H1 (cell line): ENCODE measurements around the gene SLC13A1. TPM values are rescaled to one million over a fixed set of nuclear protein-coding genes. Genes with fewer than 3 reads are reported as not detected.

Experiments
- CTCF ChIA-PET: fragments of 300-600 bp; sonication (Branson Sonifier 250); formaldehyde crosslinking; loops from one replicate; lab custom pipeline; 2021; ENCODE audit not compliant: partially characterized antibody; lab: Charles Lee
- POLR2A ChIA-PET: fragments of 300-600 bp; sonication (Branson Sonifier 250); formaldehyde crosslinking; loops from one replicate; lab custom pipeline; 2021; ENCODE audit warnings: inconsistent platforms; ENCODE audit not compliant: partially characterized antibody; lab: Charles Lee
- DNase-seq, 2 experiments: peaks; one replicate each; pipeline versions ENCODE4 v3.0.0 to v3.0.0-alpha.2; 2010 to 2022; ENCODE audit warnings: low spot score in 2 of 2, low read depth in 1 of 2, mixed read lengths in 1 of 2
- FAIRE-seq: peaks from 2 replicates; lab custom pipeline; 2011; peaks lifted over from hg19 to GRCh38; lab: Jason Lieb, UNC
- H2AFZ ChIP-seq: 2 replicates; pipeline ENCODE4 v1.8.1; 2012; ENCODE audit warnings: low read length, inconsistent platforms
- H2AK5ac ChIP-seq: 2 replicates; pipeline ENCODE4 v1.6.1; 2013; ENCODE audit warnings: low read depth, low read length
- H2BK120ac ChIP-seq: replicated peaks from 2 replicates; pipeline ENCODE3; 2013; ENCODE audit warnings: low read depth, low read length, inconsistent platforms
- H2BK12ac ChIP-seq: 2 replicates; pipeline ENCODE4 v1.6.1; 2013; ENCODE audit warnings: low read depth, low read length
- H2BK15ac ChIP-seq: 2 replicates; pipeline ENCODE4 v1.6.1; 2013; ENCODE audit warnings: low read length
- H2BK20ac ChIP-seq: 2 replicates; pipeline ENCODE4 v1.6.1; 2013; ENCODE audit warnings: low read length
- H2BK5ac ChIP-seq: 2 replicates; pipeline ENCODE4 v1.6.1; 2013; ENCODE audit warnings: low read depth, low read length
- H3K14ac ChIP-seq: 2 replicates; pipeline ENCODE4 v1.6.1; 2013; ENCODE audit warnings: inconsistent platforms; ENCODE audit not compliant: insufficient read length
- H3K18ac ChIP-seq: 2 replicates; pipeline ENCODE4 v1.6.1; 2013; ENCODE audit warnings: low read length; ENCODE audit errors: extremely low read depth
- H3K23ac ChIP-seq: 2 replicates; pipeline ENCODE4 v1.6.1; 2013; ENCODE audit warnings: inconsistent platforms; ENCODE audit not compliant: insufficient read length
- H3K23me2 ChIP-seq: 2 replicates; pipeline ENCODE4 v1.6.1; 2013; ENCODE audit warnings: low read depth, low read length
- H3K27ac ChIP-seq: 2 replicates; pipeline ENCODE4 v1.6.1; 2011; ENCODE audit warnings: low read depth, low read length, inconsistent platforms
- H3K27me3 ChIP-seq, 4 experiments: replicated peaks in 1 of 4; 1 replicate in 1 of 4; 2 replicates in 3 of 4; pipeline versions ENCODE4 v1.6.1 to v1.8.1; 2011 to 2013; ENCODE audit warnings: low read length in 3 of 4, mild to moderate bottlenecking in 3 of 4, inconsistent platforms in 2 of 4, mixed read lengths in 2 of 4, moderate library complexity in 1 of 4; ENCODE audit not compliant: control insufficient read depth in 3 of 4, insufficient read depth in 3 of 4; ENCODE audit errors: extremely low read depth in 1 of 4
- H3K36me3 ChIP-seq, 4 experiments: 2 replicates each; pipeline versions ENCODE4 v1.6.1 to v1.8.1; 2011 to 2013; ENCODE audit warnings: mild to moderate bottlenecking in 4 of 4, low read length in 3 of 4, moderate library complexity in 2 of 4, control low read depth in 1 of 4, inconsistent platforms in 1 of 4; ENCODE audit not compliant: insufficient read depth in 4 of 4, control insufficient read depth in 2 of 4
- H3K4ac ChIP-seq: replicated peaks from 2 replicates; pipeline ENCODE3; 2013; ENCODE audit warnings: low read length, low read depth, mixed read lengths, inconsistent platforms; ENCODE audit not compliant: insufficient read length
- H3K4me1 ChIP-seq, 4 experiments: replicated peaks in 1 of 4; 1 replicate in 1 of 4; 2 replicates in 3 of 4; pipeline versions ENCODE4 v1.6.1 to v1.8.1; 2011 to 2013; ENCODE audit warnings: low read length in 3 of 4, inconsistent platforms in 2 of 4, mixed read lengths in 1 of 4; ENCODE audit not compliant: insufficient read depth in 4 of 4, control insufficient read depth in 3 of 4
- H3K4me2 ChIP-seq, 2 experiments: 2 replicates each; pipeline versions ENCODE4 v1.6.1 to v1.8.1; 2011 to 2013; ENCODE audit warnings: low read depth in 2 of 2, low read length in 2 of 2, control low read depth in 1 of 2, inconsistent platforms in 1 of 2, mild to moderate bottlenecking in 1 of 2; ENCODE audit not compliant: insufficient read depth in 1 of 2
- H3K4me3 ChIP-seq, 4 experiments: fragments of 200-600, 300-600 bp in 1 of 4; sonication (generic), shearing (Covaris generic), sonication (Bioruptor Twin) in 1 of 4; 2 replicates each; pipeline versions ENCODE4 v1.5.1 to v1.8.1; 2011 to 2016; ENCODE audit warnings: low read length in 4 of 4, low read depth in 3 of 4, control low read depth in 2 of 4, inconsistent platforms in 2 of 4, mild to moderate bottlenecking in 2 of 4, mixed read lengths in 1 of 4, moderate library complexity in 1 of 4; ENCODE audit not compliant: insufficient read depth in 2 of 4; ENCODE audit errors: extremely low read depth in 1 of 4
- H3K56ac ChIP-seq: replicated peaks from 2 replicates; pipeline ENCODE3; 2013; ENCODE audit warnings: low read depth, mild to moderate bottlenecking, mixed read lengths, low read length, inconsistent platforms; ENCODE audit not compliant: insufficient read length
- H3K79me1 ChIP-seq: 2 replicates; pipeline ENCODE4 v1.6.1; 2013; ENCODE audit warnings: low read depth, low read length, control low read depth
- H3K79me2 ChIP-seq, 2 experiments: 2 replicates each; pipeline versions ENCODE4 v1.6.1 to v1.8.1; 2012 to 2013; ENCODE audit warnings: low read length in 2 of 2, mild to moderate bottlenecking in 2 of 2, inconsistent platforms in 1 of 2; ENCODE audit not compliant: insufficient read depth in 2 of 2, control insufficient read depth in 1 of 2
- H3K9ac ChIP-seq, 4 experiments: replicated peaks in 1 of 4; 1 replicate in 1 of 4; 2 replicates in 3 of 4; pipeline versions ENCODE4 v1.6.1 to v1.8.1; 2011 to 2013; ENCODE audit warnings: low read depth in 3 of 4, low read length in 3 of 4, control low read depth in 2 of 4, mild to moderate bottlenecking in 2 of 4, moderate library complexity in 2 of 4, inconsistent platforms in 1 of 4; ENCODE audit errors: extremely low read depth in 1 of 4
- H3K9me3 ChIP-seq, 2 experiments: 2 replicates each; pipeline versions ENCODE4 v1.6.1 to v1.8.1; 2012 to 2013; ENCODE audit warnings: mild to moderate bottlenecking in 2 of 2, moderate library complexity in 2 of 2, control low read depth in 1 of 2, inconsistent platforms in 1 of 2, low read depth in 1 of 2, low read length in 1 of 2, mixed read lengths in 1 of 2; ENCODE audit not compliant: insufficient read depth in 2 of 2
- H4K20me1 ChIP-seq, 2 experiments: replicated peaks in 1 of 2; 2 replicates each; pipeline versions ENCODE3 to v1.8.1; 2011 to 2013; ENCODE audit warnings: inconsistent platforms in 2 of 2, low read length in 2 of 2, mild to moderate bottlenecking in 1 of 2; ENCODE audit not compliant: insufficient read depth in 2 of 2, control insufficient read depth in 1 of 2
- H4K5ac ChIP-seq: 2 replicates; pipeline ENCODE4 v1.6.1; 2013; ENCODE audit warnings: low read length, low read depth, mixed read lengths, inconsistent platforms; ENCODE audit not compliant: insufficient read length
- H4K8ac ChIP-seq: 2 replicates; pipeline ENCODE4 v1.8.0; 2013; ENCODE audit warnings: mild to moderate bottlenecking, moderate library complexity, low read length, inconsistent platforms; ENCODE audit not compliant: insufficient read depth; ENCODE audit errors: extremely low read depth
- H4K91ac ChIP-seq: replicated peaks from 2 replicates; pipeline ENCODE3; 2013; ENCODE audit warnings: low read length, mixed read lengths, inconsistent platforms; ENCODE audit not compliant: insufficient read length
- CBX5 ChIP-seq: fragments of 300-800, 300-1000 bp; sonication (generic); IDR thresholded peaks from 2 replicates; pipeline ENCODE4 v1.7.1; 2016; ENCODE audit warnings: antibody characterized with exemption, low read length, low read depth
- CBX8 ChIP-seq: fragments of 300-800, 300-1000 bp; sonication (generic); IDR thresholded peaks from 2 replicates; pipeline ENCODE4 v1.7.1; 2016; ENCODE audit warnings: low read depth, low read length, borderline replicate concordance
- CHD2 ChIP-seq: IDR thresholded peaks from 2 replicates; pipeline ENCODE4 v1.6.1; 2012; ENCODE audit warnings: low read length, improper control_type of control experiment
- E2F6 ChIP-seq: IDR thresholded peaks from 2 replicates; pipeline ENCODE4 v1.6.1; 2012; ENCODE audit warnings: inconsistent platforms
- EZH2 ChIP-seq: fragments of 200-600 bp; sonication (generic); IDR thresholded peaks from 2 replicates; pipeline ENCODE4 v1.7.1; 2012; ENCODE audit warnings: low read depth, mild to moderate bottlenecking, moderate library complexity, low read length, inconsistent platforms; ENCODE audit not compliant: severe bottlenecking
- HDAC6 ChIP-seq: IDR thresholded peaks from one replicate; pipeline ENCODE4 v1.7.1; 2012; ENCODE audit warnings: low read depth, mild to moderate bottlenecking, inconsistent platforms, low read length, moderate library complexity
- JUND ChIP-seq: IDR thresholded peaks from 2 replicates; pipeline ENCODE4 v1.6.1; 2011; ENCODE audit warnings: mild to moderate bottlenecking, improper control_type of control experiment, low read length
- KDM5A ChIP-seq: fragments of 200-600 bp; IDR thresholded peaks from 2 replicates; pipeline ENCODE4 v1.7.1; 2012; ENCODE audit warnings: mild to moderate bottlenecking, low read length, inconsistent platforms, mixed read lengths
- POLR2A ChIP-seq, 2 experiments: IDR thresholded peaks; 1 replicate in 1 of 2; 2 replicates in 1 of 2; pipeline ENCODE4 v1.6.1; 2011; ENCODE audit warnings: low read depth in 2 of 2, low read length in 2 of 2, mild to moderate bottlenecking in 2 of 2; ENCODE audit errors: control extremely low read depth in 1 of 2
- RXRA ChIP-seq: IDR thresholded peaks from 2 replicates; pipeline ENCODE4 v1.6.1; 2011; ENCODE audit warnings: low read depth, mild to moderate bottlenecking, low read length, moderate library complexity; ENCODE audit not compliant: insufficient read depth
- SIRT6 ChIP-seq: IDR thresholded peaks from one replicate; pipeline ENCODE4 v1.7.1; 2012; ENCODE audit warnings: low read length, inconsistent platforms
- TAF7 ChIP-seq: optimal IDR thresholded peaks from 2 replicates; pipeline ENCODE3; 2011; ENCODE audit warnings: low read depth, mild to moderate bottlenecking, inconsistent platforms, low read length, moderate library complexity, borderline replicate concordance
- WGBS, 2 experiments: shearing (Covaris generic) in 1 of 2; methylation state at CpG; one replicate each; pipeline versions ENCODE4 v1.1.6 to v1.1.7; 2013 to 2015; ENCODE audit warnings: low lambda C conversion rate in 2 of 2, mixed read lengths in 2 of 2, inconsistent platforms in 1 of 2, low coverage in 1 of 2, missing lambda C conversion rate in 1 of 2; ENCODE audit not compliant: insufficient replicate concordance in 2 of 2, insufficient coverage in 1 of 2, insufficient read length in 1 of 2; ENCODE audit errors: extremely low coverage in 1 of 2, missing lambda C conversion rate in 1 of 2; 5-methylcytosine and 5-hydroxymethylcytosine counted together
- polyA plus RNA-seq, 7 experiments: library from polyadenylated mRNA; depleted of rRNA in 3 of 7; stranded (reverse) in 5 of 7; unstranded in 2 of 7; fragments of >200 nt in 5 of 7; fragments of 200-250 nt in 2 of 7; gene quantifications; 1 replicate in 5 of 7; 2 replicates in 1 of 7; 4 replicates in 1 of 7; pipeline versions ENCODE4 v1.2.1 to v1.2.3, GENCODE V29; 2011 to 2013; ENCODE audit warnings: missing spikeins in 2 of 7, mixed read lengths in 2 of 7
- total RNA-seq: library from RNA; stranded (reverse); fragmentation: NEBNext Ultra II Directional; extraction: Animal tissue kit (Norgen Biotek cat#: 25700); gene quantifications from 2 replicates; pipeline ENCODE4 v1.2.1, GENCODE V29; 2021

Gene SLC13A1
- total and polyA plus RNA-seq, 2 of the 8 experiments (the other 6 are each of a cell fraction or from before 2014, with no cell fraction given), result not detected

GRCh38 chr7:123230603-123231002 is 30.8 kb upstream of the SLC13A1 start:
- Histone ChIP-seq H3K36me3 (no peaks in the 10 kb centered on the region), H3K79me2 (no peaks in the 10 kb centered on the region), H2BK15ac (no peak overlapping the region), H2BK120ac (no peak overlapping the region), H3K23me2 (no peaks in the 10 kb centered on the region), H3K79me1 (no peaks in the 10 kb centered on the region), H2BK5ac (no peak overlapping the region), H3K18ac (no peak overlapping the region), H3K56ac (no peak overlapping the region), H3K27ac (no peak overlapping the region), H3K4ac (no peak overlapping the region), H3K27me3 (no peaks in the 10 kb centered on the region), H4K91ac (no peak overlapping the region), H3K4me3 (no peak overlapping the region), H2BK12ac (no peak overlapping the region; the same call in 1 of the 2 replicates), H3K9ac (no peak overlapping the region), H2AFZ (no peak overlapping the region)
- POLR2A ChIA-PET, result no interaction called here
- FAIRE-seq, result no peak
- no peak for DNase-seq
- 79% methylated on average over 11 of the region's 11 CpGs; no CpG with 5 or more reads in 1 of the 2 experiments for WGBS, 2 experiments
- TF ChIP-seq CBX5, result no peak
- no peak for TF ChIP-seq SIRT6
- no peak for TF ChIP-seq EZH2
- TF ChIP-seq KDM5A, result no peak
- TF ChIP-seq TAF7, result no peak
- no peak for TF ChIP-seq HDAC6
- no peak for TF ChIP-seq CHD2
- TF ChIP-seq POLR2A (IDR thresholded peaks at IDR 0.05; ENCODE audit: control extremely low read depth in 1 of 2, low read depth in 2 of 2, low read length in 2 of 2), result no peak
- no peak for TF ChIP-seq JUND
- TF ChIP-seq CBX8, result no peak
- no peak for TF ChIP-seq E2F6
- no peak for TF ChIP-seq RXRA
- TF ChIP-seq, all 59 proteins: peak for 0
- Histone ChIP-seq H3K23ac (no peak overlapping the region), H4K5ac (no peak overlapping the region), H2BK20ac (no peak overlapping the region), H3K14ac (no peak overlapping the region), H4K20me1 (no peaks in the 10 kb centered on the region), H4K8ac (no peak overlapping the region), H3K9me3 (no peaks in the 10 kb centered on the region), H2AK5ac (no peak overlapping the region), H3K4me2 (no peak overlapping the region), H3K4me1 (no peaks in the 10 kb centered on the region; a peak in 1 of 7 replicates)
- CTCF ChIA-PET, result interaction anchor here (0.6 kb wide), 1 partner anchor 244 kb away, joined by 3 read pairs; no protein-coding TSS in a partner anchor
